Hematopoietic multipotent progenitor cell treated with erythropoietin and hydrocortisone succinate and interleukin-3 and kit ligand, for 15 days (in vitro differentiated cells): ENCODE data around the gene PTPRT.

ENCODE experiments used
- DNase-seq: peaks from one replicate; pipeline ENCODE4 v3.0.0-alpha.2; 2015; ENCODE audit warnings: low spot score

PTPRT gene

DNA sequence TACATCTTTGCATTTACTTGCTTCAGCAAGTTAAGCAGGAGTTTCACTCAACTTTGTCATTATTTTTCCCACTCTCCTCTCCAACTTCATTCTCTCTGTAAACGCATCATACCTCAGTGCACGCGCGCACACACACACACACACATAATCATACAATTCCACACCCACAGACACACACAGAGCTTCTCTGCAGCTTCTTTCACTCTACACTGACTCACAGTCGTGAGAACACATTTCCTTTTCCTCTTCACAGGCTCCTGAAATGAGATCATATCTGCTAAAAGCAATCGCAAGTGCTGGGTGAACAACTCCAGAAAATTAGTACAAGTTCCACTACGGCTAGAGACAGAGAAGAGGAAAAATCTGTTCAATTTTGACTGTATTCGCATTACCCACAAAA lies 215.4 kb downstream of the PTPRT start:
- no peak for DNase-seq

DNA sequence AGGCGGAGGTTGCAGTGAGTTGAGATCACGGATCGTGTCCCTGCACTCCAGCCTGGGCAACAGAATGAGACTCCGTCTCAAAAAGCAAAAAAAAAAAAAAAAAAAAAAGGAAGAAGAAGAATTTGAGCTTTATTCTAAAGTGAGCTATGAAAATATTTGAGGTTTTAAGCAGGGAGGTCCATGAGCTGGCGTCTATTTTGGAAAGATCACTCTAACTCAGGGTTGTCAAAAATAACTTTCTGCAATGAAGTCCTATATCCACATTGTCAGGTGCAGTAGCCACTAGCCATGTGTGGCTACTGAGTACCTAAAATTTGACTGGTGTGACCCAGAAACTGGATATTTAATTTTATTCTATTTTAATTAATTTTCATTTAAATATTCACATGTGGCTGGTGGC lies 217.1 kb downstream of the PTPRT start:
- DNase-seq = no peak

DNA sequence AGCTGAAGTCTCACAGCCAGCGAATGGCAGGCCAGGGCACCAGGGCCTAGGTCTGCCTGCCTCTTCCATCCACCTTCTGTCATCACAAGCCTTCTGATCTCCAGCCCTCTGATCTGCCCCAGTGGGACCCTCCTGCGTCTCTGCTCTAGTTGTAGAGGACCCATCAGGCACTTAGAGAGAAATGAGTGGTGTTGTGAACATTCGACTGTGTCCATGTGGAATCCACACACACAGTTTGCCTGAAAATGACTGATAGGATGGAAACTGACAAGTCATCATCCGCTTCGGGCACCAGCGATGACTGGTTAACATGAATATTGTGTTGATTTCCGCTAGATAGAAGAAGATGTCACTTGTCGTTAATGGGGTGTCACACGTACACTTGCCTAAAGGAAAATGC lies 221.0 kb downstream of the PTPRT start:
- no peak for DNase-seq

DNA sequence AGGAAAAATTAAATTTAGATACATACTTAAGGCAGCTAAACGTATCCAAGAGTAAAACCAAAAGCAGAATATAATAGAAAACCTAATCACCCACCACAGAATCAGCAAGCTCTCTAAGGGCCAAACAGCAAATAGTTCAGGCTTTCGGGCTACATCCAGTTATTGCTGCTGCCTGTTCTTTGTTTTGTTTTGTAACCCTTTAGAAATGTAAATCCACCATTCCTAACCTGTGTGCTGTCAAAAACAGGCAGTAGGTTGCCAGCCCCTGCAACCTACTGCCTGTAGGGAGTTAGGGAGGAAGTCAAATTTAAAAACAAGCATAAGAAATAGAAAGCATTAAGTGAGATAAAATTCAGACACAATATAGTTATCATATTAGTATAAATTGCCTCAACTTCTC lies 225.9 kb downstream of the PTPRT start:
- DNase-seq = no peak

DNA sequence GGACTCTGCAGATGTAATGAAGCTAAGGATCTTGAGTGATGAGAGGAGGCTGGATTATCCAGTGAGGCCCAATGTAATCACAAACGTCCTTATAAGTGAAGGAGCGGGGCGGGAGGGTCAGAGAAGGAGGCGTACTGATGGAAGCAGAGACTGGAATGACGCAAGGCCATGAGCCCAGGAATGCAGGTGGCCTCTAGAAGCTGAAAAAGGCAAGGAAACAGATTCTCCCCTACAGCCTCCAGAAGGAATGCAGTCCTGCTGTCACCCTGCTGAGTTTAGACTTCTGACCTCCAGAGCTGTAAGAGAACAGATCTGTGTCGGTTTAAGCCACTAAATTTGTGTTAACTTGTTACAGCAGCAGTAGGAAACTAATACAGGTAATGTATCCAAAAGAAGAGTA lies 227.9 kb downstream of the PTPRT start:
- DNase-seq = no peak

DNA sequence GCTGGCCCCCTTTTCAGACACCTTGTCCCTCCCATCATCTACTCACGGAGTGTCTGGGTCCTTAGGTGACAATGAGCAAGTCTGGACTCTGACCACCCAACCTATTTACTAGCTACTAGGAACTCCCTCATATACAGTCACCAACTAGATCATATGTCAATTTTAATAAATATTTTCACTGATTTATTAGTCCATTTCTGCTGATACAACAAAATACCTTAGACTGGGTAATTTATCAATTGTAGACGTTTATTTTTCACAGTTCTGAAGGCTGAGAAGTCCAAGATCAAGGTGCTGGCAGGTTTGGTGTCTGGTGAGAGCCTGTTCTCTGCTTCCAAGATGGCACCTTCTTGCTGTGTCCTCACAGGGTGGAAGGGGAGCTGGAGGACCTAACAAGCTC lies 229.7 kb downstream of the PTPRT start:
- no peak for DNase-seq

DNA sequence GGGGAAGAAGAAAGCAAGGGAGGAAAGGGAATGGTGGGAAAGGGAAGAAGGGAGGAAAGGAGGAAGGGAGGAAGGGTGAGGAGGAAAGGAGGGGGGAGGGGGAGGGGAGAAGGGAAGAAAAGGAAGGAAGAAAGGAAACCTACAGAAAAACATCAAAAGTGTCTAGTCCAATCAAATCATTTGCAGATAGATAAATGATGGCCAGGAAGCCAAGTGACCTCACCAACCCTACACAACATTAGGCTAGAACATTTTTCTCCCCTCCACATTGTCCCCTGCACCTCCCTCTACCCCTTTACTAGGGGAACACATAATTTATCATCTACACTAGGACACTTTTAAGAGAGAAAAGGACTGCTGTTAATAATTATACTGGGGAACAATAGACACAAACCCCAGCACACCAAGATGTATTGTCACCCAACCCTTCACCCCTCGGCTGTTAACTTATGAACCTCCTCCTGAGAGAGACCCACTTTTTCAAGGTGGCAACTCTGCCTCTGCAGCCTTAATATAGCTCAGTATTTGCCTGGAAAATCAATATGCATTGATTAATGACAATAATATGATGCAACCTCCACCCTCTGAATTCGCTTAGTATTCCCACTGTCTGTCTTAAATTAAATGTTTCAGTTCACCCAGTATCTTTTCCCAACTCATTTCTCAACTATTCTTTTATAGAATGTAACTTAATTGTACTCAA lies 231.2 kb downstream of the PTPRT start:
- no peak for DNase-seq

DNA sequence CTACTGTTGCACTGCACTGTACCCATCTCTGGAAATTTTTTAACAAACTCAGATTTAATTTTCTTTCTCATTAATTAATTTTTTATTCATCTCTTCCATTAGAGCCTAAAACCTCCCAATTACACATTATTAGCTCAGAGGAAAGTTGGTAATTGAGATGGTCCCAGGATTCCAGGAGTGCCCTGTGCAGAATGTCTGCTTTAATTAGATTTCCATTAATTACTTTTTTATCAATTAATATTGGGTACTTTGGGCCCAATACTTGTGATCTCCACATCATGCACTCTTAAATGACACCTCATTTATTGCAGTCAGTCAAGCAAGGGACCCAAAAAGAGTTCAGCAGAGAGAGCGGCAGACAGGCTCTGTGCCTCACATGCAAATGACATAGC lies 232.0 kb downstream of the PTPRT start:
- DNase-seq = no peak

DNA sequence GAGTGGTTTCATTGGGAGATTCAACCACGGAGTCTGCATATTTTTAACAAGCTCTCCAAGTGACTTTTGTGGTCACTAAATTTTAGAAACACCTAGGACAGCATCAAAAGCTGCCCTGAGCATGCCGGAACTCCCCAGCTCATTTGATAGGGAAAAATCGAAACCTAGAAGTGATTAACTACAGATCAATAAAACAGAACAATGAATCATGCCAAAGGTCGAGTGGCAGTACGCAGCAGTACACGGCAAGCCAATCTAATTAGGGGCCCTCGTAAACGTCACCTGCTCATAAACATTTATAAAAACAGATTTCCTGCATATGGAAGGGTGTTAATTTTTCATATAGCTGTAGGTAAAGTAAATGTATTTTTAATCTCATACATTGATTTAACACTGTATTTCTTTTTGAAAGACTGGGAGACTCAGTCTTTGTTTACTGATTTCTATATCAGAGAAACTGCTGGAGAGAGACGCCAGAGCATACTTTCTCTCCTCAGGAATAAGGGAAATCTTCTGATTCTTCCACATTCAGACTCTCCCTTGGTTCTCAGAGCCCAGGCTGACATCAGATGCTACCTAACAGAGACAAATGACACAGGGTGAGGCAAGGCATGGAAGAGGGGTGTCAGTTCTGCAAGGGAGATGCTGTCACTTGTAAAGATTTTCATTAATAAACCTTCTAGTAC lies 232.5 kb downstream of the PTPRT start:
- DNase-seq = no peak

DNA sequence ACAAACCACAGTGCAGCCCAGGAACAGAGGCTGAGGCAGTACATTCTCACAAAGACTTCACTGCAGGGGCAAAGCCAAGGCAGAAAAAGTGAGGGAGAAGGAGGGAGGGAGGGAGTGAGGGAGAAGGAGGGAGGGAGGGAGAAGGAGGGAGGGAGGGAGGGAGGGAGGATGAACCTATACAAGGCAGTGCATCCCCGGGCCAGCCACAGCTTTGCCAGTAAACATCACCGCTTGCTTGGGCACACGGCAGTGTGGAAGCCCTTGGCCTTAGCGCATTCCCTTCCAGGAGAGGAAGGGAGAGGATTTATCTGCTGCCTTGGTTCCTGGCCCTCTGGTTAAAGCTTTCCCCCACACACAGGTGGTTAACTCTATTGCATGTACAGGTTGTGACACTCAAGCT lies 234.0 kb downstream of the PTPRT start:
- no peak for DNase-seq

DNA sequence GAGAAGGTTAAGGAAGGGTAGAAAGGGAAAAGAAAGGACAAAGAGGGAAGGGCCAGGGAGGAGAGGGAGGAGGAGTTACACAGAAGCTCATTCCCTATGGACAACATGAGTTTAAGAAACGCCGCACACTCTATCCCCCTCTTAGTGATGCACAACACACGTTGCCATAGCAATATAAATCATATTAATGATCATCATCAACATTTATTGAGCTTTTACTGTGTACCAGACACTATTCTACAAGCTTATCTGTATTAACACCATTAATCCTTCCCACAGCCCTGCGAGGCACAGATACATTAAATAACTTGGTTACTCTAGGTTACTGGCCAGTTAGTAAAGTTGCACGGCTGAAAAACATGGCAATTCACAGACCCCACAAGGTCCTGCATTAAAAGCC lies 234.8 kb downstream of the PTPRT start:
- DNase-seq = no peak

DNA sequence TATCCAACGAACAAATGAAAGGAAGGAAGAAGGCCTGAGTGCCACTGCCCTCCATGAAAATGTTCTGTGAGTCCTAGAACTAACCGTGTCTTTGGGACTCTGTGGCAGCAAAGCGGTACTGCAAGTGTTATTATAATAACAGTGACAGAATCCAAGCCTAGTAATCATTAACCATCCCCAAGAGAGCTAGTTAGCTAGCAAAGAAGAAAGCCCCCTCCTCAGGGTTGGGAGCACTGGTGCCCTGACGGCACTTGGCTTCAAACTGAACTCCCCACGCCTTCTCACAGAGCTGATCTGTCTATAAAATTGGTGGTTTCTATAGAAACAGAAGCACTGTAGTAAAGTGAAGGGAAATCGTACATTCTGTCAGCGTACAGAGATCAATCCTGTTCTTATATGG lies 239.8 kb downstream of the PTPRT start:
- DNase-seq = no peak

DNA sequence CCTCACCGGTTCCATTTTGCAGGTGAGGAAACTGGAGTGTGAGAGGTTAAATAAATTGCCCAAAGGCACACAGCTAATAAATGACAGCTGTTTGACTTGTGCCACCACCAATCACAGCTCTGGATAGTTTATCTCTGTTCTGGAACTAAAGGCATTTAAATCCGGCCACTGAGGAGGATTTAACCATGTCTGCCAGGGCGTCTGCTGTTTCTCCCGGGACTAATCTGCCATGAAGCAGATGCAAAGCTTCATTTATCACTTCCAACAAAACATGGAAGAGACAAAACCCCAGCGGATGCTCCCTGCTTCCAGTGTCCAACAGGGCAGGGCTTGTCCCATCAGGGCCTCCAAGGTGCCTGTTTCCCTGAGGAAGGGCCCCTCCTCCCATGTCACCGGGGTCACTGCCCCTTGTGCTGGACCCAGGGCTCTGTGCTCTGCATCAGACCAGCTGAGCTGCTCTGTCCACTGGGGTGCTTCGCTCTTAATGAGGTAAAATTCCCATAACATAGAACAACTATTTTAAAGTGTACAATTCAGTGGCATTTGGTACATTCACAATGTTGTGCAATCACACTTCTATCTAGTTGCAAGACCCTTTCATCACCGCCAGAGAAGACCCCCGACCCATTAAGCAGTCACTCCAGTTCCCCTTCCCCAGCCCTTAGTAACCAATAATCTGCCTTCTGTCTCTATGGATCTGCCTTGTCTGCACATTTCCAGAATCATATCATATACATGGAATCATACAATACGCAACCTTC lies 244.3 kb downstream of the PTPRT start:
- DNase-seq = no peak

DNA sequence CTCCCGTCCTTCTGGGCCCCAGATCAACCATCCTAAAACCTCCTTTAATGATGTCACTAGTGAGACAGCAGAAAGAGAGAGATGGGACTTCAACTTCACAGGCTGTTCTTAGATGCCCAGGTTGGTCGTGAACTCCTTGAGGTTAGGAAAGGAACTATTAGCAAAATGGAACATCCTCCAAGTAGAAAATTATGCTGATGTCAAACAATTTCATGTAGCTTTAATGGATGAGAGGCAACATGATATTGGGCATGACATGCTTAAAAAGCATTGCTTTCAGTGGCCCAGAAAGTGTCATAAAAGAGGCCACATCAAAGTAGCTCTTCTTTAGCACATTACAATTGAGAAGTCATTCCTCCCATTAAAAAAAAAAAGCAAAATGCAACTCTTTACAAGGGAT lies 248.1 kb downstream of the PTPRT start:
- DNase-seq = no peak

DNA sequence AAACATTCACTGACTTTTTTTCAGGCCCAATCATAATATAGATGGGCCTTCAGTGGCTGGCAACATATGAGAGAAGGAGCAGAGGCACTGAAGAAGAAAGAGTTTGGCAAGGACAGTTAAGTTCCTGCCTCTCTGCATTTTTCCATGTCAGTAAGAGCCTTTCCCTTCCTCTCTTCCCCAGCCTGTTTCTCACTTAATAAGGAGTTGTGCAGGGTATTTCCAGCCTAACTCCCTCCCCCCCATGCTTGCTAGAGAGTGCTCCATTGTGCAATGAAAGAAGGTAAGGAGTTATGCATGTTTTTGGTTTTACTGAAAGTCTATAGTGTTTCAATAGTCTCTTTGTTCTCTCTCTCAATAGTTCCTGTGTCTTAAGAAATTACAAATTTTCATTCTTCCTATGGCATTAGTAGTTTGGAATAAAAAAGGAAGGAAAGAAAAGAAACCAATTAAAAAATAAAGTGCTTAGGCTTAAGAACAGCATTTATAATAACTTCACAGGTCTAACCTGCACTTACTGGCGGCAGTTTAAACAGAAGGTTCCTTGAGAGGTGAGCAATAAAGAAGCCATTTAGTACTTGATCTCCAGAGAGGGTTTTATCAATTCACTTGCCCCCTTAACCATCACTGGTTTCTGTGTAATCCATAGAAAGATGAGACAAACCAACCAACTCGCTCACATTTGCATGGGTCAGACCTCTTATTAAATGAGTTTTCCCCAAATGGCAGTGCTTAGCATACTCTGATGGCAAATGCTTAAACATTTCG lies 251.1 kb downstream of the PTPRT start:
- DNase-seq = no peak

DNA sequence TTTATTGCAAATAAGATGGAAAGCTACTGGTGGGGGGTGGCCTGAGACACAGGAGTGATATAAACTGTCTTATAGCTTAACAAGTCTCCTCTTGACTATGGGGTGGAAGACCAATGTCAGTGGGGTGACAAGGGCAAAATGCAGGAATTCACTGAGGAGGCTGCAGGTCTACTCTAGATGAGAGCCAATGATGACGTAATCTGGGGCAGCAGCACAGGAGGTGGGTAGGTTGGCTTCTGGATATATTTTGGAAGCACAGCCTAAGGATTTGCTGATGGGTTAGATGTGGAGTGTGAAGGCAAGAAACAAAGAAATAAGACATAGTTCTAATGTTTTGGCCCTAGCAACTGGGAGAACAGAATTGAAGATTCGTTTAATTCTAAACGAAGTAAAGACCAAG lies 253.2 kb downstream of the PTPRT start:
- no peak for DNase-seq

DNA sequence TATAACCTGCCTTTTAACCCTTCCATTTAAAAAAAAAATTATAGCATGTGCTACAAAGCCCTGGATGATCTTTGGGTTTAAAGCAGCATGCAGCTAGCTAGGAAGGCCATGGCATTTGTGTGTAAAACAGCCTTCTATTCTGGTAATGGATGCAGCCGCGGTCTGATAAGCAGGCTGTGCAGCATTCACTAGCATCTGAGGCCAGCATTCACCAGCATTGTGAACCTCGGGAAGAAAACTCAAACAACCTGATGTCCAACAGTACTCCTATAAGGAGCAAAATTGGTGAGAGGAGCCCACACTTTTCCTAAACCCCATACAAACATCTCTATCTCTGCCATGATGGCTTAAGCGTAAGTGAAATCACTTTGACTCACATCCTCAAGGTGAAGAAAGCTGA lies 265.5 kb downstream of the PTPRT start:
- no peak for DNase-seq

DNA sequence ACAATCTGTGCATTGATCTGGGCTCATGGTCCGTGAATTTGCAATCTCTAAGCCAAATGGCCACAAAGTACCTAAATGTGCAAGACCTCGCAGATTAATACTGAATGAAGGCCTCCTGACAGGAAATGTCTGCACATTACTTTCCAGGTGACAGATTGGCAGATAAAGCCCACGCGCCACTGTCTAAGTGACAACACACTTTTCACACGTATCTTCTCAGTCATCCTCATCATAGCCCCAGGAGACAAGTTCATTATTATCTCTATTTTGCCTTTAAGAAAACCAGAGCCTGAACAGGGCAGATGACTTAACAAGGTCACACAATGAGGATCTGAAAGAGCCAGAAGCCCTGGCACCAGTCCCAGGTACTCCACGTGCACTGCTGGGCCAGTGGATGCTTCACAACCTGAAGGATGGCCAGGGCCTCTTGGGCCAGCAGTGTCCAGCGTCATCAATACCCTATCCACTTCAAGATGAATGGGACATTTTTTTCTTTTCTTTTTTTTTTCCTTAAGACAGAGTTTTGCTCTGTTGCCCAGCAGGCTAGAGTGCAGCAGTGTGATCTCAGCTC lies 266.3 kb downstream of the PTPRT start:
- DNase-seq = no peak

DNA sequence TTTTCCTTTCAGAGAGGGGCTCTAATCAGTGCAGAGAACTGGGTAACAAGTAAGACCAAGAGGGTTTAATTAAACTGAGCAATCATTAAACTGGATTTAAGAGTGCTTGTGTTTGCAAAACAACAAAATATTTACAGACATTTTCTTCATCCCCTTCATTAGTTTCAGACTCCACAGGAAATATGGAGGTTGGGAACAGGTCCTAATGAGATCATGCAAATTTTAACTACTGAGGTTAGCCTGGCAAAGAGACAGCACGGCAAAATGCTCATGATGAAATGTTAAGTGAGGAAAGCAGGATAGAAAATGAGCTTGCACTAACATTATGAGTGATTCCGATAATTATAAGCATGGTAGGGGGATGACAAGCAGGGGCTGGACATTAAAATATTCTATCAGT lies 268.9 kb downstream of the PTPRT start:
- DNase-seq = no peak

DNA sequence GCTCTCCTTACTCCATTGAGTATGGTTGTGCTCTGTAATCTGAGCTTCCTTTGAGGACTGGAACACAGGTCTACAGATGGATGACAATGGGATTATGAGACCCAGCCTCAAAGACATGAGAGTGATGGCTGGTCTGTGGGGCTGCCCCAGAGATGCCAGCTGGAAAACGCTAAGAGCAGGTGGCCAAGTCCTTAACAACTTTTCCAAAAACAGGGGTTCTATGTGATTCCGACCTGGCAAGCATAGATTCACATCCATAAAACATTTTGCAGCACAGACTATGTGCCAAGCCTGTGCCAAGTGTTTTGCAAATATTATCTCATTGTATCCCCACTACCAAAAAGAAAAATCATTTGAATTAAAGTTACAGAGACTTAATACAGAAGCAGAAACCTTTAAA lies 270.4 kb downstream of the PTPRT start:
- no peak for DNase-seq

DNA sequence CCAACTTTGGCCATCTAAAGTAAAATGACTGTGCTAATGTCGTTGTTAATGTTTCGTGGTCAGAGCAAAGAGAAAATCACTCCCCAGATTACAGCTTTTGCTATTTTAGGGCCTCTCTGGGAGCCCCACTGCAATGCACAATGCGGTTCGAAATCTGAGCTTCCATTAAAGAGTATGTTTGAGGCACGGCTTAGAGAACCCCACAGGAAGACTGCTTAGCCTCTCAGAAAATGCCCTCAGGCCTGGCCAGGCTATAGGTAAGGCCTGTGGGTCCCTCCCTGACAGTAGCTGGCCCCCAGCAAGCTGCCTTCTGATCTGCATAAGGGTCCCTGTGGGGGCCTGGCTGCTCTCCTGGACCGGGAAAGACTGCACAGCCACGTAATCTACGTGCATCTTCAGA lies 274.6 kb downstream of the PTPRT start:
- no peak for DNase-seq

DNA sequence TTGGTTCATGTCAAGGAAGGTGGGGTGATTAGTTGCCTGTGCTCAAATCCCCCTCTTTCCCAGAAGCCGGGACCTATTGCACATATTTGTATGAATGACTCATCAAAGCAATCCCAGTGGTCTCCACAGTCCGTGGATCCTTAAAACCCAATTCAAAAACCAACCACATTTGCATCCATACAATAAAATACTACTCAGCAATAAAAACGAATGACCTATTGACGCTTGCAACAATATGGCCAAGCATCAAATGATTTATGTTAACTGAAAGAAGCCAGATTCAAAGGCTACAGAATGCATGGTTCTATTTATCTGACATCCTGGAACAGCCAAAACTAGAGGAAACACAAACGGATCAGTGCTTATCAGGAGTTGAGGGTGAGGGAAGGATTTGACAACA lies 275.4 kb downstream of the PTPRT start:
- DNase-seq = no peak
